SIG-M5 treated with dmso at 0.1 percent for 504 hours (cell line): ENCODE results near the gene DENND10.
"Not testable (repeated sequence)": the region's sequence is repeated elsewhere in the genome, so short reads cannot be mapped to it uniquely, and the experiment has no call there.

Source experiments
- DNase-seq: peaks from one replicate; lab custom pipeline; 2025; ENCODE audit not compliant: unreplicated experiment; lab: John Stamatoyannopoulos, UW

DENND10 gene

GRCh38 chr10:119131512-119132240, 27.8 kb downstream of the DENND10 start:
- DNase-seq = peak; percentile 93

GRCh38 chr10:119132521-119133345, 28.8 kb downstream of the DENND10 start:
- no peak for DNase-seq

- peak; percentile 65 for DNase-seq
Observed at GRCh38 chr10:119133949-119134348, 30.0 kb downstream of the DENND10 start.

GRCh38 chr10:119135513-119135881, 31.6 kb downstream of the DENND10 start:
- peak; percentile 96 for DNase-seq

GRCh38 chr10:119136084-119136483, 32.2 kb downstream of the DENND10 start:
- peak; percentile 16 for DNase-seq

GRCh38 chr10:119137878-119138277, 34.0 kb downstream of the DENND10 start:
- DNase-seq = not testable (repeated sequence)

- DNase-seq = peak; percentile 52
Observed at GRCh38 chr10:119138346-119139306, 34.7 kb downstream of the DENND10 start.

- no peak for DNase-seq
Observed at GRCh38 chr10:119139464-119140067, 35.7 kb downstream of the DENND10 start.

GRCh38 chr10:119140603-119141245, 36.8 kb downstream of the DENND10 start:
- DNase-seq = no peak

- no peak for DNase-seq
Observed at GRCh38 chr10:119143657-119144056, 39.7 kb downstream of the DENND10 start.

GRCh38 chr10:119149157-119149556, 45.2 kb downstream of the DENND10 start:
- no peak for DNase-seq

GRCh38 chr10:119149729-119150128, 45.8 kb downstream of the DENND10 start:
- DNase-seq = no peak

GRCh38 chr10:119151601-119152000, 47.7 kb downstream of the DENND10 start:
- DNase-seq = not testable (repeated sequence)

- no peak for DNase-seq
Observed at GRCh38 chr10:119153041-119153440, 49.1 kb downstream of the DENND10 start.

GRCh38 chr10:119153661-119154060, 49.7 kb downstream of the DENND10 start:
- no peak for DNase-seq

- DNase-seq = no peak
Observed at GRCh38 chr10:119159332-119159731, 55.4 kb downstream of the DENND10 start.

GRCh38 chr10:119161680-119162451, 58.0 kb downstream of the DENND10 start:
- no peak for DNase-seq

- peak; percentile 27 for DNase-seq
Observed at GRCh38 chr10:119162452-119163092, 58.7 kb downstream of the DENND10 start.
